Measurements from ENCODE around the gene ZCCHC7. TPM values are rescaled to one million over a fixed set of nuclear protein-coding genes. Genes with fewer than 3 reads are reported as not detected.

Gene ZCCHC7
- total RNA-seq, 1 experiment from 2014 or later = 31.2 TPM

- CTCF ChIA-PET = interaction anchor here (1.9 kb wide), 1 partner anchor 8 kb away, joined by 5 read pairs; no protein-coding TSS in a partner anchor
- H3K4me3 ChIP-seq (replicated peaks in 1 of 2; ENCODE audit: low read depth in 1 of 2, low read length in 2 of 2) = no peak overlapping the region
- POLR2A ChIA-PET = no interaction called here
These were observed 217.0 kb downstream of the ZCCHC7 start for GRCh38 chr9:37337301-37337890.

More at GRCh38 chr9:37337301-37337890, 217.0 kb downstream of the ZCCHC7 start:
- no peaks in the 10 kb centered on the region for H3K27me3 ChIP-seq (ENCODE audit: insufficient read depth, low read length)
- no peak overlapping the region for H3K27ac ChIP-seq (ENCODE audit: low read depth, low read length)
- BruUV-seq (replicated peaks) = no TSS peak
- no peak overlapping the region for H3K4me2 ChIP-seq (ENCODE audit: low read length)
- no peaks in the 10 kb centered on the region; a peak in 1 of 4 replicates for H3K36me3 ChIP-seq (ENCODE audit: control insufficient read depth in 1 of 2, insufficient read depth in 2 of 2, low read length in 2 of 2)
- TF ChIP-seq ZBTB33 (IDR thresholded peaks at IDR 0.05; ENCODE audit: extremely low read depth, insufficient replicate concordance, low read length) (no peak), JUND (IDR thresholded peaks at IDR 0.05) (no peak), ZNF274 (IDR thresholded peaks at IDR 0.05; ENCODE audit: low read depth, low read length) (no peak), EZH2phosphoT487 (IDR thresholded peaks at IDR 0.05; ENCODE audit: borderline replicate concordance) (no peak), CTCF (IDR thresholded peaks at IDR 0.05 in 2 of 3, conservative IDR thresholded peaks at IDR 0.05 in 1 of 3; ENCODE audit: borderline replicate concordance in 1 of 3, insufficient read depth in 1 of 3, low read depth in 2 of 3, low read length in 2 of 3) (no peak), SRF (IDR thresholded peaks at IDR 0.05; ENCODE audit: low read depth) (no peak), ZFX (IDR thresholded peaks at IDR 0.05) (no peak), FOSL1 (IDR thresholded peaks at IDR 0.05; ENCODE audit: low read depth) (no peak), POLR2A (IDR thresholded peaks at IDR 0.05; ENCODE audit: borderline replicate concordance, extremely low read depth, insufficient read depth, insufficient read length) (no peak)
- RAD21 ChIA-PET (ENCODE audit: low non-redundant PET in 1 of 2, low total read pairs in 2 of 2, uncharacterized antibody in 2 of 2, unreplicated experiment in 2 of 2) = no interaction called here
- no peaks in the 10 kb centered on the region for H3K4me1 ChIP-seq (ENCODE audit: control insufficient read depth in 1 of 2, insufficient read depth in 2 of 2, low read length in 2 of 2)
- intact Hi-C loops (cut with micrococcal nuclease) = no loop called here
- H2AFZ ChIP-seq (ENCODE audit: low read depth, low read length, poor library complexity, severe bottlenecking) = no peak overlapping the region
- no peak overlapping the region for H3K9ac ChIP-seq (ENCODE audit: low read length)
- H3K9me3 ChIP-seq (ENCODE audit: control insufficient read depth in 1 of 2, insufficient read depth in 1 of 2, low read depth in 1 of 2, low read length in 2 of 2) = no peaks in the 10 kb centered on the region
- ATAC-seq (no peak), DNase-seq (ENCODE audit: low read depth, low spot score) (no peak)
- no peaks in the 10 kb centered on the region for H4K20me1 ChIP-seq (ENCODE audit: insufficient read depth)
- H3K9me2 ChIP-seq (ENCODE audit: insufficient read depth) = no peaks in the 10 kb centered on the region
- no peaks in the 10 kb centered on the region for H3K79me2 ChIP-seq (ENCODE audit: insufficient read depth, low read length)

Data from HCT116 (cell line).